ENCODE measurements around the gene PALM.

PALM gene

GRCh38 chr19:722553-723101 is 13.9 kb downstream of the PALM start:
- Histone ChIP-seq H3K79me2 (ENCODE audit: insufficient read depth, low read length) (no peaks in the 10 kb centered on the region), H2AFZ (ENCODE audit: low read length) (no peak overlapping the region), H3F3A (ENCODE audit: low read depth) (no peaks in the 10 kb centered on the region), H3K36me3 (ENCODE audit: insufficient read depth, low read length) (no peaks in the 10 kb centered on the region), H3K9ac (ENCODE audit: low read depth, low read length, poor library complexity, severe bottlenecking) (no peak overlapping the region), H3K9me2 (replicated peaks; ENCODE audit: low read depth, low read length) (no peaks in the 10 kb centered on the region), H4K20me1 (ENCODE audit: insufficient read depth, low read length, poor library complexity, severe bottlenecking) (no peaks in the 10 kb centered on the region), H3K27me3 (ENCODE audit: insufficient read depth, low read length, poor library complexity, severe bottlenecking) (no peaks in the 10 kb centered on the region), H3K4me2 (ENCODE audit: low read depth, low read length, poor library complexity, severe bottlenecking) (no peak overlapping the region), H3K4me3 (ENCODE audit: low read length, poor library complexity, severe bottlenecking) (no peak overlapping the region), H3K9me3 (ENCODE audit: insufficient read depth, low read depth, low read length) (no peaks in the 10 kb centered on the region), H3K4me1 (ENCODE audit: insufficient read depth, low read length, poor library complexity, severe bottlenecking) (no peaks in the 10 kb centered on the region)
- TF ChIP-seq EZH2phosphoT487 (IDR thresholded peaks at IDR 0.05; ENCODE audit: borderline replicate concordance) (no peak), CTCF (conservative IDR thresholded peaks at IDR 0.05; ENCODE audit: low read length) (no peak)

DNA sequence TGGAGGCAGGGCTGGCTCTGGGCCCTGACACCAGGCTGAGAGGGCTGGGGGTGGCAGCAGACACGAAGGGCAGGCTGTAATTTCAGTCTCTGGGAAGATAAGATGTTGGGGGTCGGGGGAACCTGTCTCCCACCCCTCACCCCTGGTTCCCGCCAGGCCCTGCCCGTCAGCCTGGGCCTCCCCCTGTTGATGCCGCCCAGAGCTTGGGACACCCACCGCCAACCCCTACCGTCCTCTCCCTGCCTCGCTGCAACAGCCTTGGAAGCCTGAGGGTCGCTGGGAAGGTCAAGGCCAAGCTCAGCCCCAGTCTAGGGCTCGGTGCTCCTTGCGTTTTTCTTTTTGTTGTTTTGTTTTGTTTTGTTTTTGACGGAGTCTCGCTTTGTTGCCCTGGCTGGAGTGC is 14.5 kb downstream of the PALM start:
- H3K4me3 ChIP-seq (ENCODE audit: low read length, poor library complexity, severe bottlenecking), result no peak overlapping the region
- no peaks in the 10 kb centered on the region for H3F3A ChIP-seq (ENCODE audit: low read depth)
- no peaks in the 10 kb centered on the region for H3K9me2 ChIP-seq (replicated peaks; ENCODE audit: low read depth, low read length)
- H3K79me2 ChIP-seq (ENCODE audit: insufficient read depth, low read length), result no peaks in the 10 kb centered on the region
- no peaks in the 10 kb centered on the region for H3K27me3 ChIP-seq (ENCODE audit: insufficient read depth, low read length, poor library complexity, severe bottlenecking)
- H3K9ac ChIP-seq (ENCODE audit: low read depth, low read length, poor library complexity, severe bottlenecking), result no peak overlapping the region
- H4K20me1 ChIP-seq (ENCODE audit: insufficient read depth, low read length, poor library complexity, severe bottlenecking), result no peaks in the 10 kb centered on the region
- H3K36me3 ChIP-seq (ENCODE audit: insufficient read depth, low read length), result no peaks in the 10 kb centered on the region
- H3K9me3 ChIP-seq (ENCODE audit: insufficient read depth, low read depth, low read length), result no peaks in the 10 kb centered on the region
- TF ChIP-seq CTCF (conservative IDR thresholded peaks at IDR 0.05; ENCODE audit: low read length) (no peak), EZH2phosphoT487 (IDR thresholded peaks at IDR 0.05; ENCODE audit: borderline replicate concordance) (no peak)
- no peak overlapping the region for H2AFZ ChIP-seq (ENCODE audit: low read length)
- no peaks in the 10 kb centered on the region for H3K4me1 ChIP-seq (ENCODE audit: insufficient read depth, low read length, poor library complexity, severe bottlenecking)
- no peak overlapping the region for H3K4me2 ChIP-seq (ENCODE audit: low read depth, low read length, poor library complexity, severe bottlenecking)

DNA sequence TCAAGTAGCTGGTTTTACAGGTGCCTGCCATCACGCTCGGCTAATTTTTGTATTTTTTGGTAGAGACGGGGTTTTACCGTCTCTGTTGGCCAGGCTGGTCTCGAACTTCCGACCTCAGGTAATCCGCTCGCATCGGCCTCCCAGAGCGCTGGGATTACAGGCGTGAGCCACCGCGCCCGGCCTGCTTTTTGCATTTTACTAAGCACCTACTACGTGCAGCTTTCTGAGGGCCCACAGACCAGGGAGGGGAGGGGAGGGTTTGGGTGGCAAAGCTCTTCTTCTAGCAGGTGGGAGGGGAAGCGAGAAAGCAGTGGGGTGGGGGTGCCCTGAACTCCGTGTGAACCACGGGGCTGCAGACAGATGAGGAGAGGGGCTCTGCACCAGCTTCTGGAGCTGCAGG is 15.0 kb downstream of the PALM start:
- Histone ChIP-seq H3F3A (ENCODE audit: low read depth) (no peaks in the 10 kb centered on the region), H3K9me3 (ENCODE audit: insufficient read depth, low read depth, low read length) (no peaks in the 10 kb centered on the region), H3K4me2 (ENCODE audit: low read depth, low read length, poor library complexity, severe bottlenecking) (no peak overlapping the region), H3K4me1 (ENCODE audit: insufficient read depth, low read length, poor library complexity, severe bottlenecking) (no peaks in the 10 kb centered on the region), H3K27me3 (ENCODE audit: insufficient read depth, low read length, poor library complexity, severe bottlenecking) (no peaks in the 10 kb centered on the region), H3K36me3 (ENCODE audit: insufficient read depth, low read length) (no peaks in the 10 kb centered on the region), H4K20me1 (ENCODE audit: insufficient read depth, low read length, poor library complexity, severe bottlenecking) (no peaks in the 10 kb centered on the region), H3K9me2 (replicated peaks; ENCODE audit: low read depth, low read length) (no peaks in the 10 kb centered on the region), H2AFZ (ENCODE audit: low read length) (no peak overlapping the region), H3K79me2 (ENCODE audit: insufficient read depth, low read length) (no peaks in the 10 kb centered on the region), H3K4me3 (ENCODE audit: low read length, poor library complexity, severe bottlenecking) (no peak overlapping the region), H3K9ac (ENCODE audit: low read depth, low read length, poor library complexity, severe bottlenecking) (no peak overlapping the region)
- TF ChIP-seq EZH2phosphoT487 (IDR thresholded peaks at IDR 0.05; ENCODE audit: borderline replicate concordance) (no peak), CTCF (conservative IDR thresholded peaks at IDR 0.05; ENCODE audit: low read length) (no peak)
